Measurements from ENCODE around the gene CDK19. TPM values are rescaled to one million over a fixed set of nuclear protein-coding genes. Genes with fewer than 3 reads are reported as not detected.

Gene CDK19
- total and polyA plus RNA-seq, 2 of the 4 experiments (the other 2 are of a cell fraction) = 6.0 to 6.8 TPM

- H3K4me1 ChIP-seq (ENCODE audit: control insufficient read depth, insufficient read depth, low read length) = no peaks in the 10 kb centered on the region
- no peaks in the 10 kb centered on the region for H3K27me3 ChIP-seq (ENCODE audit: control insufficient read depth, insufficient read depth, low read length)
- H4K8ac ChIP-seq (ENCODE audit: low read depth in 2 of 2, low read length in 2 of 2) = no peak overlapping the region
- H2BK15ac ChIP-seq (ENCODE audit: low read depth, low read length) = no peak overlapping the region
- no peak overlapping the region for H3K4me2 ChIP-seq (ENCODE audit: low read depth, low read length)
- H2BK120ac ChIP-seq (ENCODE audit: low read depth, low read length) = no peak overlapping the region
- no peak overlapping the region for H3K23ac ChIP-seq (ENCODE audit: low read depth, low read length)
- ATAC-seq (ENCODE audit: low read depth) (no peak), DNase-seq (no peak)
- H2AK9ac ChIP-seq (replicated peaks; ENCODE audit: low read depth, low read length, poor library complexity) = no peak overlapping the region
- H3K9me3 ChIP-seq (ENCODE audit: control insufficient read depth, insufficient read depth, low read length) = no peaks in the 10 kb centered on the region
- peaks cover 3 to 4% of the 10 kb centered on the region in 2 experiments; a peak in 2 of 4 replicates for H3K79me1 ChIP-seq (ENCODE audit: low read depth in 1 of 2, low read length in 2 of 2)
- H3K27ac ChIP-seq (ENCODE audit: insufficient read depth, low read length) = no peak overlapping the region
- H2BK20ac ChIP-seq (ENCODE audit: low read depth, low read length) = no peak overlapping the region
- no peaks in the 10 kb centered on the region for H3K36me3 ChIP-seq (ENCODE audit: control insufficient read depth, insufficient read depth, low read length)
- H3K56ac ChIP-seq (ENCODE audit: extremely low read depth, insufficient read depth, low read length) = no peak overlapping the region
- H2AFZ ChIP-seq (replicated peaks; ENCODE audit: low read length, poor library complexity) = no peak overlapping the region
- 100% methylated on average over 2 of the region's 3 CpGs; no CpG with 5 or more reads in 1 of the 2 experiments for whole genome bisulfite sequencing, 2 experiments (ENCODE audit: extremely low coverage in 2 of 2, insufficient read length in 1 of 2)
- H4K20me1 ChIP-seq (ENCODE audit: insufficient read depth, low read length) = no peaks in the 10 kb centered on the region
- POLR2A ChIA-PET (ENCODE audit: unreplicated experiment) = no interaction called here
- H4K91ac ChIP-seq (ENCODE audit: insufficient read depth, low read depth, low read length) = no peak overlapping the region
- no peak overlapping the region for H2BK5ac ChIP-seq (ENCODE audit: low read depth, low read length, poor library complexity, severe bottlenecking)
- H3K9me1 ChIP-seq (ENCODE audit: insufficient read depth, low read length) = 0 out of 2 replicates have a peak, but pooled peaks cover 3% of the 10 kb centered on the region
- in situ Hi-C loops (cut with MboI; ENCODE audit: low sequenced_read_pairs) = no loop called here
- H3K14ac ChIP-seq (replicated peaks; ENCODE audit: low read depth, low read length) = no peak overlapping the region
- no TSS peak for BruUV-seq (replicated peaks)
- TF ChIP-seq MAZ (IDR thresholded peaks at IDR 0.05; ENCODE audit: borderline replicate concordance, low read depth, low read length) (no peak), RAD21 (IDR thresholded peaks at IDR 0.05; ENCODE audit: low read length) (no peak), MAFK (IDR thresholded peaks at IDR 0.05; ENCODE audit: low read depth, low read length) (no peak), SMC3 (IDR thresholded peaks at IDR 0.05; ENCODE audit: low read depth, low read length) (no peak), CEBPB (IDR thresholded peaks at IDR 0.05; ENCODE audit: low read depth, low read length) (no peak), BHLHE40 (IDR thresholded peaks at IDR 0.05; ENCODE audit: low read depth, low read length) (no peak), CTCF (conservative IDR thresholded peaks at IDR 0.05; ENCODE audit: low read depth, low read length) (no peak), MXI1 (IDR thresholded peaks at IDR 0.05; ENCODE audit: borderline replicate concordance, low read depth, low read length) (no peak), CHD1 (IDR thresholded peaks at IDR 0.05; ENCODE audit: low read depth, low read length) (no peak), ELK1 (IDR thresholded peaks at IDR 0.05; ENCODE audit: borderline replicate concordance, low read depth, low read length) (no peak), FOS (IDR thresholded peaks at IDR 0.05; ENCODE audit: low read depth, low read length) (no peak), RCOR1 (IDR thresholded peaks at IDR 0.05; ENCODE audit: insufficient replicate concordance, low read length) (no peak), NFE2L2 (IDR thresholded peaks at IDR 0.05; ENCODE audit: low read depth, low read length) (no peak), POLR2A (IDR thresholded peaks at IDR 0.05; ENCODE audit: low read depth, low read length) (no peak), RFX5 (IDR thresholded peaks at IDR 0.05; ENCODE audit: low read depth, low read length) (no peak), USF2 (IDR thresholded peaks at IDR 0.05; ENCODE audit: low read depth, low read length) (no peak)
- no peak overlapping the region for H3K18ac ChIP-seq (ENCODE audit: low read depth, low read length)
- no peak overlapping the region for H2AK5ac ChIP-seq (ENCODE audit: low read depth, low read length)
- intact Hi-C loops (cut with micrococcal nuclease) = no loop called here
- H4K5ac ChIP-seq (ENCODE audit: low read depth, low read length) = no peak overlapping the region
- no peak overlapping the region for H3K4ac ChIP-seq (ENCODE audit: low read depth, low read length)
- CTCF ChIA-PET = interaction anchor here (0.8 to 0.9 kb wide), 2 partner anchors 31 to 185 kb away, joined by 3 read pairs; no protein-coding TSS in a partner anchor
- no peak overlapping the region for H3K9ac ChIP-seq (ENCODE audit: low read depth, low read length)
- H3K4me3 ChIP-seq (ENCODE audit: insufficient read depth, low read depth, low read length) = no peak overlapping the region
- dilution Hi-C loops (cut with HindIII; ENCODE audit: low sequenced_read_pairs, unreplicated experiment) = no loop called here
Observed at GRCh38 chr6:110693296-110693695, 122.0 kb downstream of the CDK19 start.

Measured in IMR-90 (cell line).